Cardiac muscle cell (in vitro differentiated cells and primary cell): Measurements from ENCODE around the gene CHD9. TPM values are rescaled to one million over a fixed set of nuclear protein-coding genes. Genes with fewer than 3 reads are reported as not detected.

Experiments
- DNase-seq, 2 donors: peaks; one replicate each; pipeline versions ENCODE4 v3.0.0 to v3.0.0-alpha.2; 2010 to 2017; ENCODE audit warnings: low read depth in 1 of 2, low spot score in 1 of 2
- H3K27ac ChIP-seq: fragments of 200-600 bp; sonication (generic); 2 replicates; pipeline ENCODE4 v1.5.1; 2016
- H3K27me3 ChIP-seq: fragments of 200-600 bp; sonication (generic); 2 replicates; pipeline ENCODE4 v1.6.0; 2016; ENCODE audit warnings: control low read depth
- H3K36me3 ChIP-seq: fragments of 200-600 bp; sonication (generic); 2 replicates; pipeline ENCODE4 v1.5.1; 2016; ENCODE audit warnings: control low read depth
- H3K4me1 ChIP-seq: fragments of 200-600 bp; sonication (generic); 2 replicates; pipeline ENCODE4 v1.8.1; 2017; ENCODE audit warnings: low read depth, mild to moderate bottlenecking, mixed run types
- H3K4me3 ChIP-seq: fragments of 200-600 bp; sonication (generic); 2 replicates; pipeline ENCODE4 v1.5.1; 2016; ENCODE audit warnings: mild to moderate bottlenecking
- H3K9me3 ChIP-seq: fragments of 200-600 bp; sonication (generic); 2 replicates; pipeline ENCODE4 v1.5.1; 2017; ENCODE audit warnings: low read depth, mild to moderate bottlenecking, control low read depth
- polyA plus RNA-seq: library from polyadenylated mRNA; unstranded; fragments of >200 nt; fragmentation: Nextera tagmentation; extraction: Ambion mirVana; gene quantifications from 2 replicates; pipeline ENCODE4 v1.2.1, GENCODE V29; 2016
- total RNA-seq: library from RNA; depleted of rRNA; stranded (reverse); fragments of >200 nt; gene quantifications from 2 replicates; pipeline ENCODE4 v1.2.3, GENCODE V29; 2016
- TF ChIP-seq, protein P1 (sequence below): IDR thresholded peaks from 2 replicates; pipeline ENCODE4 v1.5.1; 2012; ENCODE audit warnings: low read depth, mild to moderate bottlenecking, low read length

Gene CHD9
- total and polyA plus RNA-seq, 2 experiments from 2014 or later = 54.8 to 78.9 TPM

DNA sequence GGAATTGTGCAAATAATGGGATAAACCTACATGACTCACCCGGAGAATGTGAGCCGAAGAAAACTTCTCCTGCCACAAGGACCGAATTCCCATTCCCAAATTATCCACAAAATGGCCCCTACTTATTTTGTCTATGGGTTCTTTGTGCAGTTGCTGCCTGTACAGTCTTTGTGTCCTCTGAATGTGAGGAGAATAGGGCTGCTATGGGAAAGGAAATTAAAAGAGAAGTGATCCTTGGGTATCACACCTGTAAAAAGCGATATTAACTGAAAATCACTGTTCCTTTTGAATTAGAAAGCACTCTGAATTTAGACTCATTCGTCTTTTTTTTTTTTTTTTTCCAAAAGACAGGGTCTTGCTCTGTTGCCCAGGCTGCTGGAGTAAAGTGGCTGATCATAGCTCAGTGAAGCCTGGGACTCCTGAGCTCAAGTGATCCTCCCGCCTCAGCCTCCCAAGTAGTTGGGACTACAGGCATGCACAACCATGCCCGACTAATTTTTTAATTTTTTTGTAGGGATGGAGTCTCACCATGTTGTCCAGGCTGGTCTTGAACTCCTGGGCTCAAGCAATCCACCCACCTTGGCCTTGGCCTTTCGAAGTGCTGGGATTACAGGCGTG, 45.4 kb downstream of the CHD9 start:
- DNase-seq = no peak

DNA sequence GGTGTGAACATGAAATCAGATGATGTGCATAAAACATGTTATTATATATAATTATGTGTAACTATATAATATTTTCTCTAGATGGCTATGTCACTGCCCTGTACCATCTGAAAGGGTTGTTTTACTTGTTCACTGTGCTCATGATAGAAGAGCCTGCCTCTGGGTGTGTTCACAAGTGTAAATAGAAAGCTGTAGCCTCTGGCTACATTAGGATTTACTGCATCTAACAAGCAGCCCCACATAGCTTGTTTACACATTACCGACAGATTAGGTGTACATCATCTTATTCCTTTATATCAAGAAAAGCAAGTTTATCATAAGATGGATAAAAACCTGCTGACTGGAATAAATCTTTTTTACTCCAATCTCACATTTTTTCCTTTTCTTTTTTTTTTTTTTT, 46.1 kb downstream of the CHD9 start:
- TF ChIP-seq, protein P1, sequence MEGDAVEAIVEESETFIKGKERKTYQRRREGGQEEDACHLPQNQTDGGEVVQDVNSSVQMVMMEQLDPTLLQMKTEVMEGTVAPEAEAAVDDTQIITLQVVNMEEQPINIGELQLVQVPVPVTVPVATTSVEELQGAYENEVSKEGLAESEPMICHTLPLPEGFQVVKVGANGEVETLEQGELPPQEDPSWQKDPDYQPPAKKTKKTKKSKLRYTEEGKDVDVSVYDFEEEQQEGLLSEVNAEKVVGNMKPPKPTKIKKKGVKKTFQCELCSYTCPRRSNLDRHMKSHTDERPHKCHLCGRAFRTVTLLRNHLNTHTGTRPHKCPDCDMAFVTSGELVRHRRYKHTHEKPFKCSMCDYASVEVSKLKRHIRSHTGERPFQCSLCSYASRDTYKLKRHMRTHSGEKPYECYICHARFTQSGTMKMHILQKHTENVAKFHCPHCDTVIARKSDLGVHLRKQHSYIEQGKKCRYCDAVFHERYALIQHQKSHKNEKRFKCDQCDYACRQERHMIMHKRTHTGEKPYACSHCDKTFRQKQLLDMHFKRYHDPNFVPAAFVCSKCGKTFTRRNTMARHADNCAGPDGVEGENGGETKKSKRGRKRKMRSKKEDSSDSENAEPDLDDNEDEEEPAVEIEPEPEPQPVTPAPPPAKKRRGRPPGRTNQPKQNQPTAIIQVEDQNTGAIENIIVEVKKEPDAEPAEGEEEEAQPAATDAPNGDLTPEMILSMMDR = no peak
- H3K27ac ChIP-seq = peak overlapping the region; percentile 93
- DNase-seq = no peak
- H3K36me3 ChIP-seq = no peaks in the 10 kb centered on the region
- no peaks in the 10 kb centered on the region for H3K27me3 ChIP-seq
- peaks cover 15% of the 10 kb centered on the region for H3K4me1 ChIP-seq
- H3K4me3 ChIP-seq = no peak overlapping the region
- no peaks in the 10 kb centered on the region for H3K9me3 ChIP-seq

More for the DNA sequence above, 45.4 kb downstream of the CHD9 start:
- TF ChIP-seq, protein P1 = no peak
- Histone ChIP-seq H3K9me3 (no peaks in the 10 kb centered on the region), H3K27me3 (no peaks in the 10 kb centered on the region), H3K4me1 (peaks cover 15% of the 10 kb centered on the region), H3K36me3 (no peaks in the 10 kb centered on the region), H3K27ac (peak overlapping the region; percentile 93), H3K4me3 (peak overlapping the region; percentile 5)

DNA sequence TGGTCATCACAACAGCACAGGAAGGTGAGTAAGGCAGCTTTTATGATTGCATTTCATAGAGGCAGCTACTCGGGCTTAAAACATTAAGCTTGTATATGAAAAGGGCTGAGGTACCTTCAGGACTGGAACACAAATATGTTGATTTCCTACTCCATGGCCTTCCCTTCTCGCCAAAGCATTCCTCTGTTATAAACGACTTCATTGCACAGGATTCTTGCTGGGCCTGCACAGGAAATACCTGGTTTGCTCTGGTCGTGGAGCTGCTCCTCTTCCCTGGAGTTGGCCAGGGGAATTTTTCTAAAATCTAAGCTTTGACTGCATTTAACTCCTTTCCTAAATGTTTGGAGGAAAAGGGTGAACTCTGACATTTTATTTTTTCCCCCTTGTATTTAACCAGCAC, 49.0 kb downstream of the CHD9 start:
- Histone ChIP-seq H3K27ac (no peak overlapping the region), H3K9me3 (no peaks in the 10 kb centered on the region)

DNA sequence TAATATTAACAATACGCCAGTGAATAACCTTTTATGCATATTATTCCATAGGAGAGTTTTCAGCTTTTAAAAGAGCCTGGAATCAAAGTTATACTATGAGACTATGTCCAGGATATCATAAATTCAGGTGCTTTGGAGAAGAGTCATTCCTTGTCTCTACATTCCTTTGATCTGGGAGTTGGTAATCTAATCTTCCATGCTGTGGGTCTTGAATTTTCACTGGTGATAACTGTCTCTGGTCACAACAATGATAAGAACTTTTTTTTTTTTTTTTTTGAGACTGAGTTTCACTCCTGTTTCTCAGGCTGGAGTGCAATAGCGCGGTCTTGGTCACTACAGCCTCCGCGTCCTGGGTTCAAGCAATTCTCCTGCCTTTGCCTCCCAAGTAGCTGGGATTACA, 50.8 kb downstream of the CHD9 start:
- Histone ChIP-seq H3K4me3 (no peak overlapping the region), H3K4me1 (peaks cover under 1% of the 10 kb centered on the region), H3K9me3 (no peaks in the 10 kb centered on the region), H3K27me3 (no peaks in the 10 kb centered on the region), H3K27ac (no peak overlapping the region), H3K36me3 (no peaks in the 10 kb centered on the region)
- no peak for DNase-seq
- TF ChIP-seq, protein P1 = no peak

More for the DNA sequence above, 49.0 kb downstream of the CHD9 start:
- no peaks in the 10 kb centered on the region for H3K27me3 ChIP-seq
- TF ChIP-seq, protein P1 = no peak
- H3K36me3 ChIP-seq = no peaks in the 10 kb centered on the region
- peaks cover 11% of the 10 kb centered on the region for H3K4me1 ChIP-seq
- no peak overlapping the region for H3K4me3 ChIP-seq
- no peak for DNase-seq

DNA sequence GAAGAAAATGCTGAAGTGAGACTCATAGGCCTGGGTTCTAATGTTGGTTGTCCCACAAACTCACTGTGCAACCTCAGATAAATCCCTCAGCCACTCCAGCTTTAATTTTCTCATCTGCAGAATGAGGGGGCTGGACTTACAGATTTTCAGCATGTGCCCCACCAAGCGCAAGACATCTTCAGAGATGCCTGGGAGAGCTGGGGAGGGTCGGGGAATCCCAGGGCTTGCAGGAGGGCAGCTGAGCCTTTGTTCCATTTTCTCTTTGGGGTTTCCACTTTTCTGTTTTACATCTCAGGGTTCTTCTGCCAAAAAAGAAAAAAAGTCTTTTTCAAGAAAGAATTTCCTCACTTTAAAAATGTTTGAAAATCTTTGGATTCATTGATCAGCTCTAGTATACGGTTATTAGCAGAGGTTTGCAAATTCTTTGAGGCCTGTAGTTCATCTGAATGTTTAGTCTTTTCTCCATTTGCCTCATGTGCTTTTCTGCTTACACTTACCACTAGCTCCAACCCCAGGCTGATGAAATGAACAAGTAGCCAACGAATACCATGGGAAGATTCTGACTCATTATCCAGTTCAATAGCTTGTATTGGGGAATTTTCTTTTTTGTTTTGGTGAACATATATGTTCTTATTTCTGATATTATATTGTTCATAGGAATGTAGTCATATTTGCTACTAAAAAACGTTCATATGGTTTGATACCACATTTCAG, 56.4 kb downstream of the CHD9 start:
- no peaks in the 10 kb centered on the region for H3K36me3 ChIP-seq
- H3K4me3 ChIP-seq = no peak overlapping the region
- TF ChIP-seq, protein P1 = no peak
- no peaks in the 10 kb centered on the region for H3K27me3 ChIP-seq
- no peaks in the 10 kb centered on the region for H3K9me3 ChIP-seq
- peak overlapping the region; percentile 58 for H3K27ac ChIP-seq
- peaks cover 14% of the 10 kb centered on the region for H3K4me1 ChIP-seq
- DNase-seq = peak in 1 of 2 donors; percentile 45
